NCI-H2227 treated with DMSO at 0.1 percent for 48 hours (cell line): ENCODE data around the gene FAM111B.

Experiments
- DNase-seq: peaks from one replicate; lab custom pipeline; 2025; lab: John Stamatoyannopoulos, UW

The FAM111B gene

DNA sequence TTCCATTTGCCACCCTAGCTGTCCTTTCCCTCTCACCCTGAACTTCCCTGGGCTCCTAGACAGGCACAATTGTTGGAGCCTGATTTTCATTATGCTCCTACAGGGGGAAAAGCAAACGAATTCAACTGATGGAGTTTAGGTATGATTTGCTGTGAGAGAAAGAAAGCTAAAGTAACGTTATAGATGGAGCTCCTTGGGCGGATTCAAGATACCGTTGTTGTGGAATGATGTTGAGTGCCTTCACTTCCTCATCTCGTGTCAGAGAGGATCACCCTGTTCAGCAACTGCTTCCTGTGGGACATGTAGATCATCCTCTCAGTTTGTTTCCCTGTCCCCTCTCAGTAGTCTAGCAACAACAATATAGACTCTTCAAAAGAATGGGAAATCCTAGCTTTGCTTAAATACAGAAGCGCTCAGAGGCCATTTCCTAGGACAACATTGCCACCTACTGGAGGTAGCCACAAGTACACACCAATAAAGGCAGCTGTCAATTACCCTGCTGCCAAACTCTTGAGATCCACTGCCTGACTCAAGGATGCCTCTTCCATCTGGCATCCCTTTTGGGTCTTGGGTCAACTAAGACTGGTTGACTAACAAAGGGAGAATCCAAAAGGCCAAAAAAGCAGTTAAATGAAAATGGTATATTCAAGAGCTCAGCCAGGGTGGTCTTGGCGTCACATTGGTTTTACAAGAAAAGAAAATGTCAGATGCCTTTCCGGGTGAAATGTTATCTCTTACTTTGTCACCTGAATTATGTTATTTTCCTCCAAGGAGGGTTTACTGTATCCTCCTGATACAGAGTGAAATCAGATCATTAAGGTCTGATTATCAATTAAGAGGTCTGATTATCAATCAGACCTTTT, 51.4 kb downstream of the FAM111B start:
- peak; percentile 86 for DNase-seq

DNA sequence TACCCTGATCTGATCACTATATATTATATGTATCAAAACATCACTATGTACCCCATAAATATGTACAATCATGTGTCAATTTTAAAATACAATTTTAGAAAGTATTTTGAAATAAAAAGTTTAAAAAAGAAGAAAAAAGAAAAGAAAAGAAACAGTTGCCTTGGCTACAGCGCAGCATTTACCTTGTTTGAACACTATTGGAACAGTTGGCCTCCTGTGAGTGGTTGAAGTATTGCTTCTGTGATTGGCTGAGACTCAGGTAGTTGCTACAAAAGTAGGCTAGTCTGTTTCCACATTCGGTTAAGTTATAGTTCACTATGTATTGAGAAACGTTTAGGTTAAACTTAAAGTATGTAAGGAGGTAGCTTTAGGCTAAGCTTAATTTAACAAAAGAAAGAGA, 57.0 kb downstream of the FAM111B start:
- DNase-seq, result no peak

GRCh38 chr11:59171508-59172322, 64.7 kb downstream of the FAM111B start, which contains the start of gene DTX4:
TSS of gene DTX4 (plus strand) at chr11:59172132. CDS start at chr11:59172596, 464 bp downstream.
- peak; percentile 90 for DNase-seq

GRCh38 chr11:59172345-59173079, 65.5 kb downstream of the FAM111B start:
- no peak for DNase-seq

- peak; percentile 49 for DNase-seq
Observed at GRCh38 chr11:59173080-59173963, 66.3 kb downstream of the FAM111B start.

DNA sequence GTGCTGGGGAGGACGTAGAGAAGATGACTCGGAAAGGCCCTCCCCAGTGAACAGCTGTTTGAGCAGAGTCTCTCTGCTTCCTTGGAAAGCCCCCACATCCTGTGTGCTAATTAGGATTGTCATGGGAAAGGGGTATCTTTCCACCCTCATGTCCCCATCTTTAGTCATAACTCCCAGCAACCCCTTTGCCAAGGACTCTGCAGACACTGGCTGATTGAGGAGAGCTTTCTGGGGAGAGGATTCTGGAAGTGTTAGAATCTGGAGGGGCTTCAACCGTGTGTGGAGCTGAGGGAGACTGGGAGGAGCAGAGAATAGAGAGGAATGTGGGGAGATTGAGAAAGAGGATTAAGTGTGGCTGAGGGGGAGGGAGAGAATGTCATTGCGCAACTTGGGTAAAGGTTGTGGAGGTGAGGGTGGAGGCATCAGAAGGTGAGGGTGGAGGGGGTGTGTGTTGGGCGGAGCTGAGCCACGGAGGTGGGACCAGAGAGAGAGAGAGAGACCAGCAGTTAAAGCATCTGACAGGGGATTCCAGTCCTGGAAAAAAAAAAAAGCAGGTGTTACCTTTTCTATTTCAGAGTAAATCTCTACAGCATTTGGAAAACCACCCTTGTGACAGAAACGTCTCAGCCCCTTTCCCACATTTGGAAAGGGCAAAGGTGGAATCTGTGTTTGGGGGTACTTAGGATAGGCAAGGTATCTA, 67.1 kb downstream of the FAM111B start:
- DNase-seq, result no peak

- no peak for DNase-seq
Observed at GRCh38 chr11:59174664-59175033, 67.6 kb downstream of the FAM111B start.

DNA sequence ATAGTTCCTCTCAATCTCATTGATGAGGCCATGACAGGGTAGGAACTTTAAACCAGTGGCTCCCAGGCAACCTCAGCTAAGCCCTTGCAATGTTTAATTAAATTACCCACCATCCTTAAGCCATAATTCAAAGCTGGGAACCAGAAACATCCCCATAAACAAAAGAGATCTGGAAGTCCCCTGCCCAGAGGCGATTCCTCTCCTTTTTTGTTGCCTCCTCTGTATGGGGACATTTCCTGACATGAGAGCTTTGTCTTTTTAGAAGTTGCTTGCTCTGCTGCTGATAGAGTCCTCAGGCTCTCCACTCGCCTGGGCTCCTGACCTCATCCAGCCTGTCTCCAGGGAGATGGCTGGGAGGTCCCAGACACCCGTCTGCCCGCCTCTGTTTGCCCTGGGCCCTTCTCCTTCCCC, 68.1 kb downstream of the FAM111B start:
- no peak for DNase-seq

DNA sequence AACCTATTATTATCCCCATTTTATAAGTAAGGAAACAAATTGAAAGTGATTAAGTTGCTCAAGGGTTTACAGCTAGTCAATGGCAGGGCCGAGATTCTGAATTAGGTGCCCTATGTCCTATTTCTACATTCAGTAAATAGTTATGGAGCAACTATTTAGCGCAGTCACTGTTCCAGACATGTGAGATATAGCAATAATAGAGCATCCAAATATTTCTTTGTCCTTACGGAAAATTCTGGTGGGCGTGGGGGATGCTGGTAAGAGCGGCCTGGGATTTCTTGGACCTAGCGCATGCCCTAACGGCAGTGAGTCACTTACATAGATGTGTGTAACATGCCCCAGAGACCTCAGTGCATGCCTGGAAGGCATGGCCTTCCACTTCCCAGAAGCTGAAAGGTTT, 69.3 kb downstream of the FAM111B start:
- DNase-seq, result peak; percentile 11
